Activated naive CD4-positive, alpha-beta T cell treated with anti-CD3 and anti-CD28 coated beads, Interleukin-2, amount 10 ng/mL, durations not matched to agents 7 days and 5 days (primary cell): ENCODE measurements around the gene RUNX2.

Source experiments
- CTCF ChIA-PET: fragments of 350-600 bp; sonication (Branson Sonifier 250); formaldehyde crosslinking; loops from one replicate; lab custom pipeline; 2021; ENCODE audit warnings: antibody characterized with exemption; lab: Charles Lee
- DNase-seq: peaks from one replicate; pipeline ENCODE4 v3.0.0-alpha.2; 2020
- H3K27ac Mint-ChIP-seq: one replicate; pipeline ENCODE4 v1.8.0; 2021; ENCODE audit warnings: mild to moderate bottlenecking, moderate library complexity, mixed read lengths
- H3K27me3 Mint-ChIP-seq: one replicate; pipeline ENCODE4 v1.8.0; 2021; ENCODE audit warnings: mild to moderate bottlenecking, mixed read lengths
- H3K36me3 Mint-ChIP-seq: one replicate; pipeline ENCODE4 v1.8.0; 2021; ENCODE audit warnings: mixed read lengths
- H3K4me1 Mint-ChIP-seq: one replicate; pipeline ENCODE4 v1.8.0; 2021; ENCODE audit warnings: mixed read lengths
- H3K4me3 Mint-ChIP-seq: one replicate; pipeline ENCODE4 v1.8.0; 2021; ENCODE audit warnings: mild to moderate bottlenecking, moderate library complexity, mixed read lengths
- H3K9me3 Mint-ChIP-seq: one replicate; pipeline ENCODE4 v1.8.0; 2021; ENCODE audit warnings: mixed read lengths

RUNX2 gene

GRCh38 chr6:45626087-45626891, 298.2 kb downstream of the RUNX2 start:
- H3K27ac Mint-ChIP-seq = no peak overlapping the region
- no peak for DNase-seq
- H3K9me3 Mint-ChIP-seq = peaks cover 5% of the 10 kb centered on the region
- H3K36me3 Mint-ChIP-seq = peaks cover 5% of the 10 kb centered on the region
- H3K4me1 Mint-ChIP-seq = no peaks in the 10 kb centered on the region
- CTCF ChIA-PET = interaction anchor here (0.5 kb wide), 1 partner anchor 62 kb away, joined by 4 read pairs; no protein-coding TSS in a partner anchor
- no peak overlapping the region for H3K4me3 Mint-ChIP-seq
- peaks cover 4% of the 10 kb centered on the region for H3K27me3 Mint-ChIP-seq

GRCh38 chr6:45630314-45630713, 302.2 kb downstream of the RUNX2 start:
- DNase-seq = no peak
- Mint-ChIP-seq H3K9me3 (peaks cover 5% of the 10 kb centered on the region), H3K27ac (no peak overlapping the region), H3K36me3 (peaks cover 5% of the 10 kb centered on the region), H3K27me3 (peaks cover 4% of the 10 kb centered on the region), H3K4me3 (no peak overlapping the region), H3K4me1 (no peaks in the 10 kb centered on the region)
- CTCF ChIA-PET = no interaction called here

- CTCF ChIA-PET = no interaction called here
- H3K4me3 Mint-ChIP-seq = no peak overlapping the region
- H3K27me3 Mint-ChIP-seq = peaks cover 4% of the 10 kb centered on the region
- peaks cover 5% of the 10 kb centered on the region for H3K9me3 Mint-ChIP-seq
- no peak overlapping the region for H3K27ac Mint-ChIP-seq
- DNase-seq = no peak
- no peaks in the 10 kb centered on the region for H3K4me1 Mint-ChIP-seq
- peaks cover 5% of the 10 kb centered on the region for H3K36me3 Mint-ChIP-seq
Observed at GRCh38 chr6:45630801-45631200, 302.7 kb downstream of the RUNX2 start.

GRCh38 chr6:45631396-45631795, 303.3 kb downstream of the RUNX2 start:
- no peak for DNase-seq
- CTCF ChIA-PET = no interaction called here
- H3K36me3 Mint-ChIP-seq = peaks cover 5% of the 10 kb centered on the region
- H3K9me3 Mint-ChIP-seq = peaks cover 5% of the 10 kb centered on the region
- no peak overlapping the region for H3K4me3 Mint-ChIP-seq
- H3K27ac Mint-ChIP-seq = no peak overlapping the region
- H3K4me1 Mint-ChIP-seq = no peaks in the 10 kb centered on the region
- peaks cover 4% of the 10 kb centered on the region for H3K27me3 Mint-ChIP-seq

- no peaks in the 10 kb centered on the region for H3K4me1 Mint-ChIP-seq
- peaks cover 5% of the 10 kb centered on the region for H3K27me3 Mint-ChIP-seq
- no peaks in the 10 kb centered on the region for H3K36me3 Mint-ChIP-seq
- CTCF ChIA-PET = no interaction called here
- H3K4me3 Mint-ChIP-seq = no peak overlapping the region
- H3K27ac Mint-ChIP-seq = no peak overlapping the region
- H3K9me3 Mint-ChIP-seq = peaks cover 1% of the 10 kb centered on the region
- DNase-seq = no peak
Observed at GRCh38 chr6:45633272-45633908, 305.3 kb downstream of the RUNX2 start.

- Mint-ChIP-seq H3K4me1 (no peaks in the 10 kb centered on the region), H3K27ac (no peak overlapping the region), H3K27me3 (peaks cover 5% of the 10 kb centered on the region), H3K9me3 (no peaks in the 10 kb centered on the region), H3K36me3 (no peaks in the 10 kb centered on the region), H3K4me3 (no peak overlapping the region)
- no peak for DNase-seq
- CTCF ChIA-PET = no interaction called here
Observed at GRCh38 chr6:45634231-45634630, 306.1 kb downstream of the RUNX2 start.

- Mint-ChIP-seq H3K27ac (no peak overlapping the region), H3K4me3 (no peak overlapping the region), H3K9me3 (no peaks in the 10 kb centered on the region), H3K36me3 (no peaks in the 10 kb centered on the region), H3K27me3 (peaks cover 5% of the 10 kb centered on the region), H3K4me1 (no peaks in the 10 kb centered on the region)
- no peak for DNase-seq
- CTCF ChIA-PET = interaction anchor here (1.2 kb wide), 1 partner anchor 79 kb away, joined by 4 read pairs; no protein-coding TSS in a partner anchor
Observed at GRCh38 chr6:45635284-45635867, 307.2 kb downstream of the RUNX2 start.

GRCh38 chr6:45637056-45637455, 308.9 kb downstream of the RUNX2 start:
- no peak overlapping the region for H3K4me3 Mint-ChIP-seq
- H3K36me3 Mint-ChIP-seq = no peaks in the 10 kb centered on the region
- H3K9me3 Mint-ChIP-seq = no peaks in the 10 kb centered on the region
- no peak overlapping the region for H3K27ac Mint-ChIP-seq
- H3K4me1 Mint-ChIP-seq = no peaks in the 10 kb centered on the region
- no peak for DNase-seq
- CTCF ChIA-PET = interaction anchor here (0.9 kb wide), 1 partner anchor 19 kb away, joined by 4 read pairs; no protein-coding TSS in a partner anchor
- peaks cover 8% of the 10 kb centered on the region for H3K27me3 Mint-ChIP-seq

GRCh38 chr6:45637611-45638257, 309.6 kb downstream of the RUNX2 start:
- Mint-ChIP-seq H3K27me3 (peaks cover 11% of the 10 kb centered on the region), H3K27ac (no peak overlapping the region), H3K4me3 (no peak overlapping the region), H3K36me3 (no peaks in the 10 kb centered on the region), H3K4me1 (no peaks in the 10 kb centered on the region), H3K9me3 (no peaks in the 10 kb centered on the region)
- no peak for DNase-seq
- CTCF ChIA-PET = no interaction called here

- H3K4me3 Mint-ChIP-seq = no peak overlapping the region
- H3K27me3 Mint-ChIP-seq = peaks cover 26% of the 10 kb centered on the region
- CTCF ChIA-PET = interaction anchor here (1.1 to 1.3 kb wide), 2 partner anchors 25 to 75 kb away, joined by 3 read pairs; no protein-coding TSS in a partner anchor
- no peaks in the 10 kb centered on the region for H3K36me3 Mint-ChIP-seq
- H3K4me1 Mint-ChIP-seq = no peaks in the 10 kb centered on the region
- no peaks in the 10 kb centered on the region for H3K9me3 Mint-ChIP-seq
- H3K27ac Mint-ChIP-seq = no peak overlapping the region
- no peak for DNase-seq
Observed at GRCh38 chr6:45640081-45640491, 312.0 kb downstream of the RUNX2 start.

- Mint-ChIP-seq H3K27ac (no peak overlapping the region), H3K4me3 (no peak overlapping the region), H3K27me3 (peaks cover 26% of the 10 kb centered on the region), H3K36me3 (no peaks in the 10 kb centered on the region), H3K9me3 (no peaks in the 10 kb centered on the region), H3K4me1 (no peaks in the 10 kb centered on the region)
- DNase-seq = no peak
- CTCF ChIA-PET = no interaction called here
Observed at GRCh38 chr6:45640811-45641210, 312.7 kb downstream of the RUNX2 start.

- H3K9me3 Mint-ChIP-seq = no peaks in the 10 kb centered on the region
- H3K27ac Mint-ChIP-seq = no peak overlapping the region
- H3K36me3 Mint-ChIP-seq = no peaks in the 10 kb centered on the region
- H3K4me1 Mint-ChIP-seq = peaks cover 8% of the 10 kb centered on the region
- no peak for DNase-seq
- no peak overlapping the region for H3K4me3 Mint-ChIP-seq
- peaks cover 23% of the 10 kb centered on the region for H3K27me3 Mint-ChIP-seq
- CTCF ChIA-PET = no interaction called here
Observed at GRCh38 chr6:45642331-45643125, 314.4 kb downstream of the RUNX2 start.

- Mint-ChIP-seq H3K4me3 (no peak overlapping the region), H3K27ac (no peak overlapping the region), H3K27me3 (peaks cover 20% of the 10 kb centered on the region), H3K4me1 (peaks cover 14% of the 10 kb centered on the region), H3K9me3 (no peaks in the 10 kb centered on the region), H3K36me3 (no peaks in the 10 kb centered on the region)
- CTCF ChIA-PET = no interaction called here
- no peak for DNase-seq
Observed at GRCh38 chr6:45643126-45643525, 315.0 kb downstream of the RUNX2 start.
